DOHH2 (cell line): ENCODE data around the gene MKNK2.

Experiments used
- EZH2phosphoT487 ChIP-seq: fragments of 200-600 bp; sonication (generic); IDR thresholded peaks from 2 replicates; pipeline ENCODE4 v1.6.1; 2017; ENCODE audit warnings: borderline replicate concordance, mild to moderate bottlenecking, antibody characterized with exemption, low read length, moderate library complexity, mixed read lengths
- TF ChIP-seq, protein P1 (sequence below): fragments of 200-600 bp; sonication (generic); IDR thresholded peaks from one replicate; pipeline ENCODE4 v1.5.1; 2014; ENCODE audit warnings: antibody characterized with exemption, mild to moderate bottlenecking, low read depth, low read length; ENCODE audit not compliant: poor library complexity, severe bottlenecking

DNA sequence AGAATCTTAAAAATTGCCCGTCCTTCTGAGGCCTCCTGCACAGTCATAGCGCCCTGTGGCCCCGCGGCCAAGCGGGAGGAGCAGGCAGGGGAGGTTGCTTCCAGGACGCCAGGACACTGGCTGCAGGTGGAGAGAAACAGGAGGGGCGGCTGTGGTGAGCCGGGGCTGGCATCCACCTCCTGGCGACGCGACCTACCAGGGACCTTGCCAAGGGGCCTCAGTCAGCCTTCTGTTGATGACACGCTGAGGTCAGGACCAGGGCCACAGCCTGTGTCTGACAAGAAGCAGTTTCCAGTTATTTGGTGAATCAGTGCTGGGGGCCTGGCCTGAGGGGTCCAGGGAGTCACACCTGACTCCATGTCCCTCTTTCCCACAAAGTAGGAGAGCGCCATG lies 13.3 kb upstream of the MKNK2 start:
- TF ChIP-seq, protein P1, sequence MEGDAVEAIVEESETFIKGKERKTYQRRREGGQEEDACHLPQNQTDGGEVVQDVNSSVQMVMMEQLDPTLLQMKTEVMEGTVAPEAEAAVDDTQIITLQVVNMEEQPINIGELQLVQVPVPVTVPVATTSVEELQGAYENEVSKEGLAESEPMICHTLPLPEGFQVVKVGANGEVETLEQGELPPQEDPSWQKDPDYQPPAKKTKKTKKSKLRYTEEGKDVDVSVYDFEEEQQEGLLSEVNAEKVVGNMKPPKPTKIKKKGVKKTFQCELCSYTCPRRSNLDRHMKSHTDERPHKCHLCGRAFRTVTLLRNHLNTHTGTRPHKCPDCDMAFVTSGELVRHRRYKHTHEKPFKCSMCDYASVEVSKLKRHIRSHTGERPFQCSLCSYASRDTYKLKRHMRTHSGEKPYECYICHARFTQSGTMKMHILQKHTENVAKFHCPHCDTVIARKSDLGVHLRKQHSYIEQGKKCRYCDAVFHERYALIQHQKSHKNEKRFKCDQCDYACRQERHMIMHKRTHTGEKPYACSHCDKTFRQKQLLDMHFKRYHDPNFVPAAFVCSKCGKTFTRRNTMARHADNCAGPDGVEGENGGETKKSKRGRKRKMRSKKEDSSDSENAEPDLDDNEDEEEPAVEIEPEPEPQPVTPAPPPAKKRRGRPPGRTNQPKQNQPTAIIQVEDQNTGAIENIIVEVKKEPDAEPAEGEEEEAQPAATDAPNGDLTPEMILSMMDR, result no peak
- no peak for TF ChIP-seq EZH2phosphoT487
